Mesendoderm (in vitro differentiated cells): ENCODE results near the gene CRPPA.

Source experiments
- DNase-seq: peaks from one replicate; pipeline ENCODE4 v3.0.0; 2013
- H2AK5ac ChIP-seq: 2 replicates; pipeline ENCODE4 v1.6.1; 2013; ENCODE audit warnings: low read length, inconsistent platforms
- H2BK120ac ChIP-seq: 2 replicates; pipeline ENCODE4 v1.6.1; 2013; ENCODE audit warnings: low read depth, mild to moderate bottlenecking, low read length, moderate library complexity, mixed read lengths
- H2BK15ac ChIP-seq: replicated peaks from 2 replicates; pipeline ENCODE4 v1.6.1; 2013; ENCODE audit warnings: low read depth, mild to moderate bottlenecking, moderate library complexity
- H2BK5ac ChIP-seq: 2 replicates; pipeline ENCODE4 v1.6.1; 2013; ENCODE audit warnings: low read length, inconsistent platforms
- H3K18ac ChIP-seq: 2 replicates; pipeline ENCODE4 v1.6.1; 2013; ENCODE audit warnings: mild to moderate bottlenecking, low read length, mixed read lengths
- H3K23ac ChIP-seq: one replicate; pipeline ENCODE4 v1.6.1; 2013; ENCODE audit warnings: low read length
- H3K27ac ChIP-seq: 2 replicates; pipeline ENCODE4 v1.5.1; 2013; ENCODE audit warnings: low read depth, mild to moderate bottlenecking, inconsistent platforms, low read length, moderate library complexity
- H3K27me3 ChIP-seq: 2 replicates; pipeline ENCODE4 v1.6.1; 2013; ENCODE audit warnings: low read length, control low read depth, mild to moderate bottlenecking, inconsistent platforms; ENCODE audit not compliant: insufficient read depth, poor library complexity
- H3K36me3 ChIP-seq: 2 replicates; pipeline ENCODE4 v1.6.1; 2013; ENCODE audit warnings: low read length, inconsistent platforms; ENCODE audit not compliant: control insufficient read depth, insufficient read depth
- H3K4ac ChIP-seq: one replicate; pipeline ENCODE4 v1.6.1; 2013; ENCODE audit warnings: low read depth, mild to moderate bottlenecking, low read length, moderate library complexity
- H3K4me1 ChIP-seq: 2 replicates; pipeline ENCODE4 v1.6.1; 2013; ENCODE audit warnings: low read depth, low read length, inconsistent platforms; ENCODE audit not compliant: control insufficient read depth
- H3K4me2 ChIP-seq: 2 replicates; pipeline ENCODE4 v1.6.1; 2013; ENCODE audit warnings: low read length
- H3K4me3 ChIP-seq: 2 replicates; pipeline ENCODE4 v1.5.1; 2013; ENCODE audit warnings: mild to moderate bottlenecking, low read length
- H3K56ac ChIP-seq: one replicate; pipeline ENCODE4 v1.6.1; 2013; ENCODE audit warnings: low read length
- H3K79me1 ChIP-seq: 2 replicates; pipeline ENCODE4 v1.6.1; 2013; ENCODE audit warnings: low read length, inconsistent platforms
- H3K79me2 ChIP-seq: 2 replicates; pipeline ENCODE4 v1.6.1; 2013; ENCODE audit warnings: mild to moderate bottlenecking, low read length; ENCODE audit not compliant: control insufficient read depth, insufficient read depth
- H3K9ac ChIP-seq: 2 replicates; pipeline ENCODE4 v1.6.1; 2013; ENCODE audit warnings: low read length, inconsistent platforms
- H4K5ac ChIP-seq: one replicate; pipeline ENCODE4 v1.6.1; 2013; ENCODE audit warnings: low read length
- H4K8ac ChIP-seq: one replicate; pipeline ENCODE4 v1.6.1; 2013; ENCODE audit warnings: low read depth, mild to moderate bottlenecking, control low read depth, low read length, moderate library complexity
- WGBS: extraction: QIAGEN DNeasy Blood & Tissue Kit; methylation state at CpG from one replicate; pipeline ENCODE4 v1.1.7; 2013; ENCODE audit warnings: low lambda C conversion rate, missing lambda C conversion rate; ENCODE audit not compliant: insufficient coverage; ENCODE audit errors: extremely low coverage; 5-methylcytosine and 5-hydroxymethylcytosine counted together

Gene CRPPA

DNA sequence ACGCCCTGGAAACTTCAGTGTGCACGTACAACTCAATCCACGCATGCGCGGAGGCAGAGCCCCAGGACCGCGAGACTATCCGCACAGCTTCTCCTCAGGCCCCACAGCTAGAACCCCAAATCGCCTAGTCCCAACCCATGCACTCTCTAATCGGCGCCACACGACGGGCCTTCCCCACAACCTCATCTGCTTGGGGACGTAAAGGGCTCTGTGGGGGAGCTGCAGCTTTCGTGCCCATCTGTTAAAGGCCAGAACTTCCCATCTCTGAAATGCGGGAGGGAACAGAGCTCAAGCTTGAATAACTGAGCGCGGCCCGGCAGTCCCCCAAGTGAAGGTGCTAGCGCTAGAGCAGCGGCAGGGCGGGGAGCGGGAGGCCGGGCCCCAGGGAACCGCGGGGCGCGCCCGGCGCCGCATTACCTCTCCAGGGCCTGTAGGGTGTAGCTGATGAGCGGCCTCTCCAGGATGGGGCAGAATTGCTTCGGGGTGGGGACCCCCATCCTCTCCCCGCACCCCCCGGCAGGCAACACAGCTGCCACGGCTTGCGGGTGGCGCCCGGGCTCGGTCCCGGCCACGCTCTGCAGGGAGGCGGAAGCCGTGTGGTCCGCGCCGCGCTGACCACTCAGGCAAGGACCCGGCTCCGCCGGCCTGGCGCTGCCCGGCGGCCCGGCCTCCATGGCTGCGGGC, 547 bp downstream of the CRPPA start:
- Histone ChIP-seq H3K4me3 (peak overlapping the region; percentile 40), H2BK120ac (peak overlapping the region; percentile 56), H3K36me3 (no peaks in the 10 kb centered on the region), H3K4me2 (peak overlapping the region; percentile 76), H3K79me1 (no peaks in the 10 kb centered on the region), H3K79me2 (no peaks in the 10 kb centered on the region), H3K27ac (peak overlapping the region; percentile 71), H3K9ac (peak overlapping the region; percentile 80), H3K18ac (peak overlapping the region; percentile 90), H3K27me3 (no peaks in the 10 kb centered on the region), H4K8ac (peak overlapping the region; percentile 60), H3K56ac (peak overlapping the region; percentile 82), H3K4ac (peak overlapping the region; percentile 77), H2AK5ac (no peak overlapping the region), H3K23ac (no peak overlapping the region), H2BK5ac (peak overlapping the region; percentile 62), H2BK15ac (no peak overlapping the region), H4K5ac (no peak overlapping the region), H3K4me1 (peaks cover 6% of the 10 kb centered on the region)
- WGBS: no CpG with 5 or more reads among the region's 56 CpGs
- DNase-seq: peak; percentile 92

DNA sequence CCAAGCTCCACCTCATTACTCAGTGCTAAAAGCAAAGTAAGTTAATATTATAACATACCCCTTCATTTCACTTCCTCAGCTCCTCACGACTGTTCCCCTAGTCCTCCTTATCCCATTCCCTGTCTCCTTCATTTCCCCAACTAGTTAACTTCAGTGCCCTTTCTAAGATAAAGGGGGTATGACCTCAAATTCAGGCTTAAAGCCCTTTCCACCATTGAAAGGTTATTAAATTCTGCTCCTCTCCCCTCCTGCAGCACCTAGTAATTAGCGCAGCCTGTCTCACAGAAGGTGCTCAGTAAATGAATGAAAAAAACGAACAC, 1.0 kb downstream of the CRPPA start:
- H2AK5ac ChIP-seq: no peak overlapping the region
- peak overlapping the region; percentile 80 for H3K9ac ChIP-seq
- no peaks in the 10 kb centered on the region for H3K79me1 ChIP-seq
- H3K79me2 ChIP-seq: no peaks in the 10 kb centered on the region
- peak overlapping the region; percentile 23 for H3K4me3 ChIP-seq
- peaks cover 6% of the 10 kb centered on the region for H3K4me1 ChIP-seq
- no peak overlapping the region for H3K4ac ChIP-seq
- peak overlapping the region; percentile 62 for H2BK5ac ChIP-seq
- no peak overlapping the region for H2BK120ac ChIP-seq
- no peak overlapping the region for H2BK15ac ChIP-seq
- DNase-seq: no peak
- peak overlapping the region; percentile 71 for H3K27ac ChIP-seq
- peak overlapping the region; percentile 82 for H3K56ac ChIP-seq
- H3K36me3 ChIP-seq: no peaks in the 10 kb centered on the region
- H4K5ac ChIP-seq: no peak overlapping the region
- peak overlapping the region; percentile 90 for H3K18ac ChIP-seq
- H3K4me2 ChIP-seq: peak overlapping the region; percentile 76
- H3K27me3 ChIP-seq: no peaks in the 10 kb centered on the region
- H4K8ac ChIP-seq: no peak overlapping the region
- no peak overlapping the region for H3K23ac ChIP-seq
- no CpG with 5 or more reads among the region's 3 CpGs for WGBS

DNA sequence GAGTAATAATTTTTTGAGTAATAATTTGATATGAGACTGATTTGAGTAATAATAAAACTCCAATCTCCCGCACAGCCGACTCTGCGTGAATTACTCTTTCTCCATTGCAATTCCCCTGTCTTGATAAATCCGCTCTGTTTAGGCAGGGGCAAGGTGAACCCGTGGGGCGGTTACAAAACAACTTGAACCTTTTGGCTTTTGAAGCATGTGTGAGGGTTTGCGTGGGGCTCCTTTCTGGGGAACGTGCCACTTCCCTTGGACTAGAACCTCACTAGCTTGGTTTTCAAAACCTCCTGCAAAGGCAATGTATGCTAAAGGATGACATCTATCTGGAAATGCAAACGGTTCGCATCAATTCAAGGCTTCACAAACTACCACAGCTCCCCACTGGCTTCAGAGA, 1.5 kb downstream of the CRPPA start:
- H4K5ac ChIP-seq: no peak overlapping the region
- no CpG with 5 or more reads among the region's 10 CpGs for WGBS
- H2BK120ac ChIP-seq: no peak overlapping the region
- no peak overlapping the region for H2BK5ac ChIP-seq
- peak overlapping the region; percentile 80 for H3K9ac ChIP-seq
- H2AK5ac ChIP-seq: no peak overlapping the region
- no peaks in the 10 kb centered on the region for H3K36me3 ChIP-seq
- H3K18ac ChIP-seq: peak overlapping the region; percentile 90
- DNase-seq: peak; percentile 10
- H3K4me2 ChIP-seq: peak overlapping the region; percentile 76
- H3K27me3 ChIP-seq: no peaks in the 10 kb centered on the region
- H3K27ac ChIP-seq: no peak overlapping the region
- H2BK15ac ChIP-seq: no peak overlapping the region
- peak overlapping the region; percentile 82 for H3K56ac ChIP-seq
- no peaks in the 10 kb centered on the region for H3K79me2 ChIP-seq
- H3K79me1 ChIP-seq: no peaks in the 10 kb centered on the region
- H3K4ac ChIP-seq: no peak overlapping the region
- H3K23ac ChIP-seq: no peak overlapping the region
- H4K8ac ChIP-seq: peak overlapping the region; percentile 57
- peaks cover 6% of the 10 kb centered on the region for H3K4me1 ChIP-seq
- no peak overlapping the region for H3K4me3 ChIP-seq

DNA sequence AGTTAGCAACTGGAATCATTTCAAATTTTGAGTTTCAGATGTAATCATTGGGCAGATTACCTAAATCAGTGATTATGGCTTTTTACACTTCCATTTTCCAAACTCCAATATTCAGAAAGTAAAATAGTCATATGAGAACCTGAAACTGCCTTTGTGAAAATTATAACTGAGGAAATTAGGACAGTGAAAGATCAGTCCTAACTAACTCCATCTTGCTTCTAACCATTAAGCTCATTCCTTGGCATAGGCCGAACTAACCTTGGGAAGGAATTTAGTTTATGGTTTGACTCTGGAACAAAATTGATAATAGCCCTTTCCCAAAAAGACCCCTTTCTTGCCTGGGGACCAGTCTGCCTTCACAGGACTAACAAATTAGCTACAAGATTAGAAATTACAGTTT, 2.2 kb downstream of the CRPPA start:
- Histone ChIP-seq H3K56ac (no peak overlapping the region), H3K36me3 (no peaks in the 10 kb centered on the region), H4K8ac (no peak overlapping the region), H3K18ac (no peak overlapping the region), H2BK15ac (no peak overlapping the region), H3K4me2 (no peak overlapping the region), H3K27me3 (no peaks in the 10 kb centered on the region), H3K23ac (no peak overlapping the region), H2AK5ac (no peak overlapping the region), H2BK120ac (no peak overlapping the region), H3K4me3 (no peak overlapping the region), H4K5ac (no peak overlapping the region), H3K4ac (no peak overlapping the region), H3K79me1 (no peaks in the 10 kb centered on the region), H2BK5ac (no peak overlapping the region), H3K79me2 (no peaks in the 10 kb centered on the region), H3K4me1 (peaks cover 6% of the 10 kb centered on the region), H3K9ac (no peak overlapping the region), H3K27ac (no peak overlapping the region)
- WGBS: no CpG with 5 or more reads among the region's 1 CpG
- no peak for DNase-seq

DNA sequence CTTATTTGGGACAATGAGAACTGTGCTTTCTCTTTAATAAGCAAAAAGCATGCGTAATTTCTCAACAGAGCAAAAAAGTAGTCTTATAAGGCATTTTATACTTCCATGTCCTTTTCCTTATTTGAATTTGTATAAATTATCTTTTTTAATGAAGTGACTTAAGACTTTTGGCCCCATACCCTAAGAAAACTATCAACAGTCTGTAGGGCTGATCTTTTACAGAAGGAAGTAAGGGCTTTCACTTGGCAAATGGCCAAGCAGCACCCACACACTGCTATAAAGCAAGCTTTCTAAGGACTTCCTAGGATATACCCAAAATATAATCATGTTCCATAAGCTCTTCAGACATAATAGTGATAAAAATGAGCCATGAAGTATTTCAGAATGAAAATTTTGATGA, 3.4 kb downstream of the CRPPA start:
- no peaks in the 10 kb centered on the region for H3K79me1 ChIP-seq
- no peak for DNase-seq
- H3K27me3 ChIP-seq: no peaks in the 10 kb centered on the region
- no peak overlapping the region for H2BK5ac ChIP-seq
- H4K8ac ChIP-seq: no peak overlapping the region
- no peak overlapping the region for H3K9ac ChIP-seq
- no peak overlapping the region for H3K27ac ChIP-seq
- H3K4me3 ChIP-seq: no peak overlapping the region
- no peak overlapping the region for H3K23ac ChIP-seq
- no peak overlapping the region for H2BK15ac ChIP-seq
- no CpG with 5 or more reads among the region's 1 CpG for WGBS
- no peaks in the 10 kb centered on the region for H3K79me2 ChIP-seq
- no peak overlapping the region for H2AK5ac ChIP-seq
- H3K4me2 ChIP-seq: no peak overlapping the region
- H3K4ac ChIP-seq: no peak overlapping the region
- H3K36me3 ChIP-seq: no peaks in the 10 kb centered on the region
- no peak overlapping the region for H2BK120ac ChIP-seq
- H3K4me1 ChIP-seq: peaks cover 6% of the 10 kb centered on the region
- no peak overlapping the region for H4K5ac ChIP-seq
- no peak overlapping the region for H3K18ac ChIP-seq
- no peak overlapping the region for H3K56ac ChIP-seq
